GM23338 (cell line): ENCODE data around the gene MMD. TPM values are rescaled to one million over a fixed set of nuclear protein-coding genes. Genes with fewer than 3 reads are reported as not detected.

Source experiments
- ATAC-seq: fragments of 200-7000 bp; cut with Tn5 transposase; 3 replicates; pipeline ENCODE4 v1.9.1; 2020
- DNase-seq: peaks from one replicate; pipeline ENCODE4 v3.0.0-alpha.2; 2015; ENCODE audit warnings: low spot score
- H2AFZ ChIP-seq: fragments of 200-600 bp; sonication (generic); 2 replicates; pipeline ENCODE4 v1.8.0; 2016; ENCODE audit warnings: antibody characterized with exemption, mild to moderate bottlenecking, moderate library complexity
- H3F3A ChIP-seq: fragments of 200-600 bp; sonication (generic); replicated peaks from 2 replicates; pipeline ENCODE4 v1.8.0; 2017; ENCODE audit warnings: antibody characterized with exemption, mixed run types, low read depth
- H3K27ac ChIP-seq: fragments of 200-600 bp; sonication (generic); 2 replicates; pipeline ENCODE4 v1.6.1; 2016; ENCODE audit warnings: low read depth
- H3K27me3 ChIP-seq: fragments of 200-600 bp; sonication (generic); 2 replicates; pipeline ENCODE4 v1.8.0; 2016; ENCODE audit warnings: mild to moderate bottlenecking, mixed run types, moderate library complexity; ENCODE audit not compliant: insufficient read depth
- H3K36me3 ChIP-seq: fragments of 200-600 bp; sonication (generic); 2 replicates; pipeline ENCODE4 v1.8.0; 2016; ENCODE audit warnings: mild to moderate bottlenecking; ENCODE audit not compliant: insufficient read depth
- H3K4me1 ChIP-seq: fragments of 200-600 bp; sonication (generic); 2 replicates; pipeline ENCODE4 v1.8.0; 2016; ENCODE audit warnings: mild to moderate bottlenecking, moderate library complexity; ENCODE audit not compliant: insufficient read depth
- H3K4me2 ChIP-seq: fragments of 200-600 bp; sonication (generic); 2 replicates; pipeline ENCODE4 v1.7.1; 2017; ENCODE audit warnings: mixed run types
- H3K4me3 ChIP-seq: fragments of 200-600 bp; sonication (generic); 2 replicates; pipeline ENCODE4 v1.6.1; 2016; ENCODE audit warnings: mixed run types
- H3K79me2 ChIP-seq: fragments of 200-600 bp; sonication (generic); replicated peaks from 2 replicates; pipeline ENCODE4 v1.8.0; 2017; ENCODE audit warnings: mild to moderate bottlenecking; ENCODE audit not compliant: insufficient read depth
- H3K9me2 ChIP-seq: fragments of 200-600 bp; sonication (generic); 2 replicates; pipeline ENCODE4 v1.8.0; 2017; ENCODE audit not compliant: insufficient read depth
- H4K20me1 ChIP-seq: fragments of 200-600 bp; sonication (generic); replicated peaks from 2 replicates; pipeline ENCODE4 v1.8.0; 2017; ENCODE audit warnings: mild to moderate bottlenecking; ENCODE audit not compliant: insufficient read depth
- H3K27ac Mint-ChIP-seq: 2 replicates; pipeline ENCODE4 v1.8.0; 2020; ENCODE audit warnings: inconsistent platforms, mild to moderate bottlenecking, moderate library complexity, mixed read lengths
- H3K27me3 Mint-ChIP-seq: 3 replicates; pipeline ENCODE4 v1.8.0; 2022; ENCODE audit warnings: low read depth, mild to moderate bottlenecking, moderate library complexity, mixed read lengths, inconsistent platforms; ENCODE audit not compliant: insufficient read depth, poor library complexity
- H3K36me3 Mint-ChIP-seq: 3 replicates; pipeline ENCODE4 v1.8.0; 2021; ENCODE audit warnings: low read depth, mild to moderate bottlenecking, inconsistent platforms, moderate library complexity, mixed read lengths
- H3K4me1 Mint-ChIP-seq: 3 replicates; pipeline ENCODE4 v1.8.0; 2020; ENCODE audit warnings: mild to moderate bottlenecking, inconsistent platforms, mixed read lengths
- H3K4me3 Mint-ChIP-seq: 3 replicates; pipeline ENCODE4 v1.8.0; 2021; ENCODE audit warnings: moderate library complexity, mild to moderate bottlenecking, inconsistent platforms, mixed read lengths
- H3K9me3 Mint-ChIP-seq: 3 replicates; pipeline ENCODE4 v1.8.0; 2020; ENCODE audit warnings: moderate library complexity, mild to moderate bottlenecking, inconsistent platforms, mixed read lengths
- CTCF ChIP-seq, 2 experiments: fragments of 200-600 bp in 1 of 2; sonication (generic) in 1 of 2; conservative IDR thresholded peaks; 2 replicates each; pipeline versions ENCODE4 v1.5.1 to v1.6.1; 2016 to 2017; ENCODE audit warnings: antibody characterized with exemption in 2 of 2, low read depth in 2 of 2, mild to moderate bottlenecking in 2 of 2, moderate library complexity in 1 of 2
- EZH2 ChIP-seq: fragments of 200-600 bp; sonication (generic); IDR thresholded peaks from one replicate; pipeline ENCODE4 v1.8.0; 2017; ENCODE audit warnings: antibody characterized with exemption, mild to moderate bottlenecking, low read depth; ENCODE audit not compliant: unreplicated experiment
- JUNB ChIP-seq: IDR thresholded peaks from one replicate; pipeline ENCODE4 v1.6.1; 2016; ENCODE audit warnings: antibody characterized with exemption; ENCODE audit not compliant: unreplicated experiment
- NANOG ChIP-seq: IDR thresholded peaks from 2 replicates; pipeline ENCODE4 v1.6.1; 2016; ENCODE audit warnings: antibody characterized with exemption, borderline replicate concordance
- STAT1 ChIP-seq: IDR thresholded peaks from one replicate; pipeline ENCODE4 v1.6.1; 2016; ENCODE audit warnings: antibody characterized with exemption; ENCODE audit not compliant: unreplicated experiment
- ZNF331 ChIP-seq: fragments of 250-450 bp; sonication (Bioruptor Pico); IDR thresholded peaks from 2 replicates; pipeline ENCODE4 v1.5.0; 2020; ENCODE audit warnings: low read depth, mild to moderate bottlenecking, moderate library complexity
- ZNF462 ChIP-seq: fragments of 250-450 bp; sonication (Bioruptor Pico); IDR thresholded peaks from 2 replicates; pipeline ENCODE4 v1.5.0; 2020; ENCODE audit warnings: mild to moderate bottlenecking, moderate library complexity
- polyA plus RNA-seq: library from polyadenylated mRNA; unstranded; fragments of >200 nt; fragmentation: Nextera tagmentation; extraction: Ambion mirVana; gene quantifications from 2 replicates; pipeline ENCODE4 v1.2.1, GENCODE V29; 2016
- total RNA-seq: library from RNA; depleted of rRNA; stranded (reverse); fragments of >200 nt; shearing (Covaris generic); gene quantifications from 2 replicates; pipeline ENCODE4 v1.2.3, GENCODE V29; 2014

Gene MMD
- total and polyA plus RNA-seq, 2 experiments from 2014 or later = 46.4 to 47.0 TPM

- Histone ChIP-seq H3K4me2 (no peak overlapping the region), H3K4me3 (no peak overlapping the region), H3F3A (no peaks in the 10 kb centered on the region), H2AFZ (no peak overlapping the region), H3K79me2 (peaks cover 71% of the 10 kb centered on the region), H3K4me1 (peaks cover 8% of the 10 kb centered on the region), H3K27me3 (no peaks in the 10 kb centered on the region), H3K36me3 (no peaks in the 10 kb centered on the region), H4K20me1 (peaks cover 15% of the 10 kb centered on the region), H3K9me2 (no peaks in the 10 kb centered on the region), H3K27ac (no peak overlapping the region)
- peaks cover 18% of the 10 kb centered on the region for H3K4me1 Mint-ChIP-seq
- no peak overlapping the region for H3K27ac Mint-ChIP-seq
- no peak overlapping the region for H3K4me3 Mint-ChIP-seq
- no peaks in the 10 kb centered on the region for H3K9me3 Mint-ChIP-seq
- DNase-seq = no peak
- peaks cover 34% of the 10 kb centered on the region for H3K36me3 Mint-ChIP-seq
- TF ChIP-seq CTCF (conservative IDR thresholded peaks at IDR 0.05; ENCODE audit: low read depth in 2 of 2) (no peak), ZNF331 (no peak), EZH2 (no peak), ZNF462 (CRISPR knock-in tag) (no peak), NANOG (no peak), JUNB (no peak), STAT1 (no peak)
- ATAC-seq = no peak
- H3K27me3 Mint-ChIP-seq = peaks cover 2% of the 10 kb centered on the region
These were observed 5.1 kb downstream of the MMD start for GRCh38 chr17:55416470-55417052.
